B cell (primary cell): Measurements from ENCODE around the gene SPAG5. TPM values are rescaled to one million over a fixed set of nuclear protein-coding genes. Genes with fewer than 3 reads are reported as not detected.

ENCODE experiments used
- ATAC-seq: fragments of 200-7000 bp; cut with Tn5 transposase; one replicate; pipeline ENCODE4 v1.10.0; 2021; ENCODE audit warnings: low read depth, mild to moderate bottlenecking, moderate number of reproducible peaks, moderate library complexity
- CTCF ChIA-PET: fragments of 350-600 bp; sonication (Branson Sonifier 250); formaldehyde crosslinking; loops from one replicate; lab custom pipeline; 2021; ENCODE audit warnings: antibody characterized with exemption, inconsistent platforms; lab: Charles Lee
- POLR2A ChIA-PET: fragments of 350-600 bp; sonication (Branson Sonifier 250); formaldehyde crosslinking; loops from one replicate; lab custom pipeline; 2021; ENCODE audit warnings: antibody characterized with exemption; lab: Charles Lee
- DNase-seq: peaks from one replicate; pipeline ENCODE4 v3.0.0; 2013
- H2AFZ ChIP-seq: 2 replicates; pipeline ENCODE4 v1.6.1; 2012; ENCODE audit warnings: mild to moderate bottlenecking, low read depth, low read length; ENCODE audit not compliant: insufficient read depth, poor library complexity, severe bottlenecking
- H3K27ac ChIP-seq, 2 donors: 1 replicate in 1 of 2; 2 replicates in 1 of 2; pipeline ENCODE4 v1.5.1; 2012 to 2013; ENCODE audit warnings: low read length in 2 of 2, mild to moderate bottlenecking in 2 of 2, moderate library complexity in 1 of 2
- H3K27me3 ChIP-seq, 4 experiments: fragments of 200-600 bp in 1 of 4; sonication (generic) in 1 of 4; replicated peaks in 1 of 4; 1 replicate in 2 of 4; 2 replicates in 2 of 4; pipeline versions ENCODE4 v1.6.1 to v1.7.0; 2013 to 2016; ENCODE audit warnings: low read length in 3 of 4, mild to moderate bottlenecking in 2 of 4, mixed read lengths in 1 of 4, moderate library complexity in 1 of 4; ENCODE audit not compliant: insufficient read depth in 4 of 4, control insufficient read depth in 3 of 4; ENCODE audit errors: control extremely low read depth in 1 of 4
- H3K36me3 ChIP-seq, 2 experiments: replicated peaks in 1 of 2; 1 replicate in 1 of 2; 2 replicates in 1 of 2; pipeline versions ENCODE4 v1.6.1 to v1.7.1; 2013; ENCODE audit warnings: low read length in 1 of 2; ENCODE audit not compliant: insufficient read depth in 2 of 2, control insufficient read depth in 1 of 2; ENCODE audit errors: control extremely low read depth in 1 of 2, extremely low read depth in 1 of 2
- H3K4me1 ChIP-seq, 2 donors: fragments of 200-600 bp in 1 of 2; sonication (generic) in 1 of 2; 1 replicate in 1 of 2; 2 replicates in 1 of 2; pipeline versions ENCODE4 v1.5.1 to v1.6.1; 2013 to 2017; ENCODE audit warnings: low read length in 2 of 2; ENCODE audit not compliant: control insufficient read depth in 2 of 2, insufficient read depth in 2 of 2
- H3K4me2 ChIP-seq: replicated peaks from 2 replicates; pipeline ENCODE3; 2012; ENCODE audit warnings: mild to moderate bottlenecking, low read depth, low read length; ENCODE audit not compliant: poor library complexity, severe bottlenecking
- H3K4me3 ChIP-seq, 5 experiments: fragments of 200-600 bp in 1 of 5; sonication (generic) in 1 of 5; 1 replicate in 3 of 5; 2 replicates in 2 of 5; pipeline versions ENCODE4 v1.5.1 to v1.7.0; 2011 to 2016; ENCODE audit warnings: low read length in 4 of 5, mild to moderate bottlenecking in 4 of 5, low read depth in 2 of 5, control low read depth in 1 of 5, moderate library complexity in 1 of 5; ENCODE audit not compliant: insufficient read depth in 1 of 5; ENCODE audit errors: control extremely low read depth in 1 of 5, extremely low read depth in 1 of 5
- H3K79me2 ChIP-seq: fragments of 200-600 bp; sonication (generic); one replicate; pipeline ENCODE4 v1.6.0; 2016; ENCODE audit warnings: low read length; ENCODE audit not compliant: control insufficient read depth, insufficient read depth
- H3K9ac ChIP-seq: fragments of 200-600 bp; sonication (generic); 2 replicates; pipeline ENCODE4 v1.6.1; 2017; ENCODE audit warnings: mild to moderate bottlenecking, low read length, moderate library complexity
- H3K9me3 ChIP-seq, 3 donors: one replicate each; pipeline versions ENCODE4 v1.6.1 to v1.7.1; 2013; ENCODE audit warnings: low read length in 2 of 3; ENCODE audit not compliant: control insufficient read depth in 2 of 3, insufficient read depth in 1 of 3; ENCODE audit errors: control extremely low read depth in 1 of 3
- H4K20me1 ChIP-seq: 2 replicates; pipeline ENCODE4 v1.6.0; 2012; ENCODE audit warnings: mild to moderate bottlenecking, low read length; ENCODE audit not compliant: insufficient read depth, control insufficient read depth, poor library complexity, severe bottlenecking
- H3K27ac Mint-ChIP-seq: one replicate; pipeline ENCODE4 v1.8.0; 2021; ENCODE audit warnings: mixed read lengths
- H3K27me3 Mint-ChIP-seq: one replicate; pipeline ENCODE4 v1.8.0; 2021; ENCODE audit warnings: mixed read lengths
- H3K4me1 Mint-ChIP-seq: one replicate; pipeline ENCODE4 v1.8.0; 2021; ENCODE audit warnings: mixed read lengths
- H3K4me3 Mint-ChIP-seq: one replicate; pipeline ENCODE4 v1.8.0; 2021; ENCODE audit warnings: mixed read lengths
- H3K9me3 Mint-ChIP-seq: one replicate; pipeline ENCODE4 v1.8.0; 2022; ENCODE audit warnings: mixed read lengths; ENCODE audit not compliant: insufficient read depth
- EZH2 ChIP-seq: IDR thresholded peaks from 2 replicates; pipeline ENCODE4 v1.6.1; 2012; ENCODE audit warnings: borderline replicate concordance, low read depth, mild to moderate bottlenecking, moderate library complexity, low read length; ENCODE audit not compliant: insufficient read depth, poor library complexity, severe bottlenecking
- WGBS: methylation state at CpG from one replicate; pipeline ENCODE4 v1.1.5; 2013; ENCODE audit warnings: missing lambda C conversion rate; ENCODE audit not compliant: insufficient coverage; 5-methylcytosine and 5-hydroxymethylcytosine counted together
- intact Hi-C: fragments of 100-400 bp; cut with micrococcal nuclease; formaldehyde crosslinking; loops from one replicate; pipeline ENCODE4 v1.10.0; 2022
- polyA plus RNA-seq: library from polyadenylated mRNA; depleted of rRNA; stranded (reverse); fragments of >200 nt; gene quantifications from 2 replicates; pipeline ENCODE4 v1.2.3, GENCODE V29; 2012
- total RNA-seq, 2 donors: library from RNA; stranded (reverse); fragments of 120-200 nt in 1 of 2; gene quantifications; 1 replicate in 1 of 2; 2 replicates in 1 of 2; pipeline versions ENCODE4 v1.2.3 to v1.2.4, GENCODE V29; 2013 to 2022
- TF ChIP-seq, protein P1 (sequence below): fragments of 200-600 bp; IDR thresholded peaks from one replicate; pipeline ENCODE4 v1.8.0; 2022; ENCODE audit warnings: antibody characterized with exemption, mild to moderate bottlenecking

SPAG5 gene
- total and polyA plus RNA-seq, 2 donors (not counting 1 experiment from before 2014, with no cell fraction given): 4.7 to 8.0 TPM

DNA sequence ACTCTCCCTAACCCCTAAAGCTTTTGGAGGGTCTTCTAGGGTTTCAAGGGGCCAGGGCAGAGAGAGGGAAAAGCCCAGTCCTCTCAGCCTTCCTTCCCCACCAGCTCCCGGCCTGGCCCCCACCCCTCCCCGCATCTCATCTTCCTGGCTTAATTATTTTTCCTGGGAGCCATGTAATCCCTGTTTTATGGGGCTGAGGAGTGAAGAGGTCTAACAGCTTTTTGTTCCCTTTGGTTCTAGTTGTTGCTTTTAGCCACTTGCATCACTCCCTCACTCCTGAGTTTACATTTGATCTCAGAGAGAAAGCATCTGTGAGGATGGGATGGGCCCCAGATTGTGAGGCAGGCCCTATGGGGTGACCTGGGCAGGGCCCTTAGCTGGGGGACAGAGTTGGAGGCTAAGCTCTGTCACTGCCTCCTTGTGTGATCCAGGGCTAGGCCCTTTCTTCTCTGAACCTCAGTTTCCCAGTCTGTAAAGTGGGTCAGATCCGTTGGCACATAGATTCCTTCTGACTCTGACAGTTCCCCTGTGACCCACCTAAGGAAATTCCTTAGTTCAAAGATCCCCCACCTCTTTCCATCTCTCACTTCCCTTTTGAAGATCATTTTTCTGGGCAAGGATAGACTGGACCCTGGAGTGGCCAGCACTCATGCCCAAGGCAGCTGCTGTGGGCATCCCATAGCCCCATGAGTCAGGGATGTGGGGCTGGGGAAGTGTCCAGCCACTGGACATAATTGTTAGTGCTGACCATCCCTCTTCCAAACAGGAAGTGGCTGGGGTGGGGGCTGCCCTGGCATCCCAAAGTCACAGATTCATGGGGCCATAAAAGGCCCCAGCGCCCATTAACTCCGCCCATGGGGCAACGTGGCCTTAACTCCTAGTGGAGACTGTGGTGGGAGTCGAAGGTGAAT lies 66.5 kb downstream of the SPAG5 start:
- CTCF ChIA-PET: no interaction called here

More for the DNA sequence above, 66.5 kb downstream of the SPAG5 start:
- Histone ChIP-seq H4K20me1 (no peaks in the 10 kb centered on the region), H3K4me2 (no peak overlapping the region), H2AFZ (no peak overlapping the region), H3K27ac (no peak overlapping the region), H3K36me3 (no peaks in the 10 kb centered on the region), H3K27me3 (peaks cover 0 to 2% (median 0%) of the 10 kb centered on the region in 4 experiments), H3K79me2 (no peaks in the 10 kb centered on the region), H3K9ac (no peak overlapping the region), H3K9me3 (no peaks in the 10 kb centered on the region), H3K4me3 (no peak overlapping the region), H3K4me1 (no peaks in the 10 kb centered on the region)
- 94% methylated on average over 5 of the region's 7 CpGs for WGBS
- TF ChIP-seq, protein P1, sequence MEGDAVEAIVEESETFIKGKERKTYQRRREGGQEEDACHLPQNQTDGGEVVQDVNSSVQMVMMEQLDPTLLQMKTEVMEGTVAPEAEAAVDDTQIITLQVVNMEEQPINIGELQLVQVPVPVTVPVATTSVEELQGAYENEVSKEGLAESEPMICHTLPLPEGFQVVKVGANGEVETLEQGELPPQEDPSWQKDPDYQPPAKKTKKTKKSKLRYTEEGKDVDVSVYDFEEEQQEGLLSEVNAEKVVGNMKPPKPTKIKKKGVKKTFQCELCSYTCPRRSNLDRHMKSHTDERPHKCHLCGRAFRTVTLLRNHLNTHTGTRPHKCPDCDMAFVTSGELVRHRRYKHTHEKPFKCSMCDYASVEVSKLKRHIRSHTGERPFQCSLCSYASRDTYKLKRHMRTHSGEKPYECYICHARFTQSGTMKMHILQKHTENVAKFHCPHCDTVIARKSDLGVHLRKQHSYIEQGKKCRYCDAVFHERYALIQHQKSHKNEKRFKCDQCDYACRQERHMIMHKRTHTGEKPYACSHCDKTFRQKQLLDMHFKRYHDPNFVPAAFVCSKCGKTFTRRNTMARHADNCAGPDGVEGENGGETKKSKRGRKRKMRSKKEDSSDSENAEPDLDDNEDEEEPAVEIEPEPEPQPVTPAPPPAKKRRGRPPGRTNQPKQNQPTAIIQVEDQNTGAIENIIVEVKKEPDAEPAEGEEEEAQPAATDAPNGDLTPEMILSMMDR: no peak
- no peak for TF ChIP-seq EZH2
- H3K9me3 Mint-ChIP-seq: no peaks in the 10 kb centered on the region
- H3K27ac Mint-ChIP-seq: no peak overlapping the region
- intact Hi-C loops: no loop called here
- H3K27me3 Mint-ChIP-seq: peaks cover 3% of the 10 kb centered on the region
- POLR2A ChIA-PET: interaction anchor here (0.6 kb wide), 1 partner anchor 16 kb away, joined by 3 read pairs; no protein-coding TSS in a partner anchor
- H3K4me3 Mint-ChIP-seq: no peak overlapping the region
- H3K4me1 Mint-ChIP-seq: no peaks in the 10 kb centered on the region
- ATAC-seq (no peak), DNase-seq (no peak)
